Lower leg skin (tissue), 4 donors: ENCODE measurements around the gene SIPA1L2. TPM values are rescaled to one million over a fixed set of nuclear protein-coding genes. Genes with fewer than 3 reads are reported as not detected.

Experiments used
- DNase-seq, 2 donors: peaks; one replicate each; pipeline ENCODE4 v3.0.0-alpha.2; 2019; ENCODE audit warnings: low spot score in 2 of 2
- H3K4me3 ChIP-seq: fragments of 200-600 bp; sonication (generic); 2 replicates; pipeline ENCODE4 v1.5.1; 2017; ENCODE audit warnings: mild to moderate bottlenecking, low read depth; ENCODE audit not compliant: poor library complexity, severe bottlenecking
- POLR2A ChIP-seq, 2 donors: fragments of 450-650 bp; IDR thresholded peaks; one replicate each; pipeline ENCODE4 v1.6.1; 2016 to 2017; ENCODE audit warnings: antibody characterized with exemption in 2 of 2, mild to moderate bottlenecking in 1 of 2, moderate library complexity in 1 of 2
- WGBS, 2 donors: methylation state at CpG; one replicate each; pipeline ENCODE4 v1.1.5; 2018; 5-methylcytosine and 5-hydroxymethylcytosine counted together
- intact Hi-C: fragments of 100-400 bp; cut with DNase I; formaldehyde crosslinking; loops from one replicate; pipeline ENCODE4 v1.15.0; 2023; ENCODE audit warnings: low total_unique reads
- total RNA-seq, 4 donors: library from RNA; depleted of rRNA; stranded (reverse); fragments of >200 nt; gene quantifications; one replicate each; pipeline ENCODE4 v1.1.0, GENCODE V29; 2016
- TF ChIP-seq, protein P1 (sequence below), 3 donors: fragments of 450-650 bp; IDR thresholded peaks; one replicate each; pipeline ENCODE4 v1.5.1; 2016; ENCODE audit warnings: antibody characterized with exemption in 3 of 3, mild to moderate bottlenecking in 3 of 3, moderate library complexity in 2 of 3

SIPA1L2 gene
- total RNA-seq, 4 donors from 2014 or later = 8.9 to 22.6 (median 16.6) TPM

DNA sequence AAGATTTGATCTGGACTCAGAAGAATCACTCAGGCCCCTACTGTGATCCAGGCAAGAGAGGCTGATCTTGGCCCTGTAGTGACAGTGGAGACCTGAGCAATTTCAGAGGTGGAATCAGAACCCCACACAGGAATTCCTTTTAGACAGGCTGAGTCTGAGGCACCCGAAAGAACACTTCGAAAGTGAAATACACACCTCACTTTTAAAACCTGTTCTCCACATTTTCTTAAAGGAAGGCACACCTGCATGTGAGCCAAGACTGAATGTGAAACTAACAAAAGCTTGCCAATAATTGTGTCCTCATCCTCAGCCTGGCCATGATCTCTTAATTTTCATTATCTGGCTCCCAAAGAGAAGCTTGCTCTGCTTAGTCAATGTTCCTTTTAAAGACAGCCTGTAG, 32.2 kb downstream of the SIPA1L2 start:
- DNase-seq = no peak
- 53 to 54% methylated on average over 2 of the region's 2 CpGs for WGBS, 2 donors
- intact Hi-C loops = no loop called here
- TF ChIP-seq, protein P1, sequence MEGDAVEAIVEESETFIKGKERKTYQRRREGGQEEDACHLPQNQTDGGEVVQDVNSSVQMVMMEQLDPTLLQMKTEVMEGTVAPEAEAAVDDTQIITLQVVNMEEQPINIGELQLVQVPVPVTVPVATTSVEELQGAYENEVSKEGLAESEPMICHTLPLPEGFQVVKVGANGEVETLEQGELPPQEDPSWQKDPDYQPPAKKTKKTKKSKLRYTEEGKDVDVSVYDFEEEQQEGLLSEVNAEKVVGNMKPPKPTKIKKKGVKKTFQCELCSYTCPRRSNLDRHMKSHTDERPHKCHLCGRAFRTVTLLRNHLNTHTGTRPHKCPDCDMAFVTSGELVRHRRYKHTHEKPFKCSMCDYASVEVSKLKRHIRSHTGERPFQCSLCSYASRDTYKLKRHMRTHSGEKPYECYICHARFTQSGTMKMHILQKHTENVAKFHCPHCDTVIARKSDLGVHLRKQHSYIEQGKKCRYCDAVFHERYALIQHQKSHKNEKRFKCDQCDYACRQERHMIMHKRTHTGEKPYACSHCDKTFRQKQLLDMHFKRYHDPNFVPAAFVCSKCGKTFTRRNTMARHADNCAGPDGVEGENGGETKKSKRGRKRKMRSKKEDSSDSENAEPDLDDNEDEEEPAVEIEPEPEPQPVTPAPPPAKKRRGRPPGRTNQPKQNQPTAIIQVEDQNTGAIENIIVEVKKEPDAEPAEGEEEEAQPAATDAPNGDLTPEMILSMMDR (IDR thresholded peaks at IDR 0.05) = no peak
- no peak for TF ChIP-seq POLR2A (IDR thresholded peaks at IDR 0.05)
- no peak overlapping the region for H3K4me3 ChIP-seq

DNA sequence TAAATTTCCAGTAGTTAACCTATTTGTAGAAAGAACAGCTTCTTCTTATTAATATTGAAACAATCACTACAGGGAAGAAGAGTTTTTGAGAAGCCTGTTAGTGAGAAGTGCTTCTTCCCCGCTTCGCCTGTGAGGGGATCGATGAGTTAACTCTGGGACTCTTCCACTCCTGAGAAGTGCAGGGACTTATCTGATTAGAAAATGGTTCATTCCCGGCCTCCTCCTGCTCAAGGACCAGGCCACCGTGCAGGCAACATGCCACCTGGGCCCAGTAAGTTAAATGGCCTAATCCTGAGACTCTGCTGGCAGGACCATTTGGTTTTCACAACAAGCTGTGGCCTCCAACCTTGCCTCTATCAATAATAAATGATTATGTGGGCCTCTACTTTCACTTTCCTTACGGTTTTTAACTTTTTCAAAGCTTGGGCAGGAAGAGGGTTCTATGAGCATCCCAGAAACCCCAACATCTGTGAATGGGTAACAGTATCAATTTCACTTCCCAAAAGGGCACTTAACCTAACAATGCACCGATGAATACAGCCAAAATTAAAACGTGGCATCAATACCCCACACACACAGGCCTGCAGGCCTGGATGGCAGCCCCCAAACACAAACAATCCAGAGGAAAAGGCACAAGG, 33.1 kb downstream of the SIPA1L2 start:
- WGBS, 2 donors = 68 to 71% methylated on average over 8 of the region's 8 CpGs
- no peak overlapping the region for H3K4me3 ChIP-seq
- DNase-seq = no peak
- TF ChIP-seq, protein P1 (IDR thresholded peaks at IDR 0.05) = no peak
- no peak for TF ChIP-seq POLR2A (IDR thresholded peaks at IDR 0.05)
- intact Hi-C loops = no loop called here

DNA sequence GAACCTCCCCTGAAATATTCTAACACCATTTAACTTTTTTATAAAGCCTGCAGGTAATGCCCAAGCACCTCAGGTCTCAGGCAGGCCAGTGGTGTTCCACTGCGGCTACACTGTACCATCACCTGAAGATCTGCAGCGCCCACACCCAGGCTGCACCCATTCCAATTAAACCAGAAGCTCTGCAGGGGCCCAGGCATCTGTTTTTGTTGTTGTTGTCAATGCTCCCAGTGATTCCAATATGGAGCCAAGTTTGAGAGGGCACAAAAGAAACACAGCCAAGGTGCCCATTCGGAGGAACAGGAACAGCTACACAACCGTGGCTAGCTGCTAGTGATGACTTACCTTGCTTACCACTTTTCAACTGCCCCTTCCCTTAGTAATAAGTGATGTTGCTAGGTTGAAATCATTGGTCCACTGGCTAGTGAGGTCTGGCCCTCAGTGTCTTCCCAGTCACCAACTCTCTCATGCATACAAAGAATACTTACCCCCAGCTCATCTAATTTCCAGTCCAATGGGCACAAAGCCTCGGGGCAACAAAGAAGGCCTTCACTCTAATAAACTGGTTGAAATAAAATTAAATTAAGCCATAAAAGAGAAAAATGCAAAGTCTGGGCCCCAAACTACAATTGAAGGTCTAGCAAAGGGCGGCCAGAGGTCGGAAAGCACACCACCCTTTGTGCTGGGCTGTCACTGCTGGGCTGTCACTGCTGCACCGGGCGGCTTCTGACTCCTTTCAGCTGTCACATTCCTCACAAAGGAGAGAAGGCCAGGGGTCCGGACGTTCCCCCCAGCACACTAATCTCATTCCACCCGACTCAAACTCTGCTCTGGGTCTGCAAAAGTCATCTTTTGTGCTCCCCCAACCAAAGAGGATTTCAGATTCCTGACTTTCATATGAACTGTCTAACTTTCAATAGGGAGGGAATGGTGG, 34.9 kb downstream of the SIPA1L2 start:
- DNase-seq = no peak
- 90 to 92% methylated on average over 12 of the region's 12 CpGs for WGBS, 2 donors
- intact Hi-C loops = no loop called here
- TF ChIP-seq, protein P1 (IDR thresholded peaks at IDR 0.05) = no peak
- no peak for TF ChIP-seq POLR2A (IDR thresholded peaks at IDR 0.05)
- no peak overlapping the region for H3K4me3 ChIP-seq

DNA sequence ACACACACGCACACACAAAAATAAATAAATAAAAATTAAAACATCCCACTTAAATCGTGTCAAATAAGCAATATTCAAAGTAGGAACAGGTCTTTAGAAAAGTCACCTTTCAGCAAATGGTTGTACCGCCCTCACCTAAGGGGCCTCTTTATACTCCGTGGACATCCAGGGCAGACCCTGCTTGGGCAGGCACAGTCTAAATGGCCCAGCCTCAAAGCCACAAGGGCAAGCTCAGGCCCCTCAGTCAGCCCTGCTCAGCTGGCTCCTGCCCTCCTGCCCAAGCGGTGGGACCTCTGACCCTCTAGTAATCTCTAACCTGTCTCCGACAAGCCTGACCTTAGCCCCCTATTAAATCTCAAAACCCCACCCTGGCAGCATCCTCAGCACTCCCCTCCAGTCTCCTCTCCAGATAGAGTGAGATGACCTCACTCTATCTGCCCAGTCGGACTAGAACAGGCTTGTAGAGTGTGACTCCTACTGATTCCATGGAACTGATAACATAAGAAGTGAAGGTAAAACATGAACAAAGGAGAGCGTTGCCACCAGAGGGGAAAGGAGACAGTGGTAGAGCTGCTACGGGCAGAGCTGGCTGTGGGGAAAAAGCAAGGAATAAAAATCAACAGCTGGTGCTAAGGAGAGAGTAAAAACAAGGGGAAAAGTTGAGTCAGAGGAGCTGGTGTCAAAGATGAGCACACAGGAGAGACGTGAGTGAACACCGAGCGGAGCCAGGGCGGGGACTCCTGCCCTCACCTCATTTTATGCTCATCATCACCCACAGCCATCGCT, 36.0 kb downstream of the SIPA1L2 start:
- WGBS, 2 donors = 60 to 65% methylated on average over 14 of the region's 14 CpGs
- H3K4me3 ChIP-seq = no peak overlapping the region
- intact Hi-C loops = no loop called here
- no peak for DNase-seq
- TF ChIP-seq POLR2A (IDR thresholded peaks at IDR 0.05) = no peak
- TF ChIP-seq, protein P1 (IDR thresholded peaks at IDR 0.05) = no peak

DNA sequence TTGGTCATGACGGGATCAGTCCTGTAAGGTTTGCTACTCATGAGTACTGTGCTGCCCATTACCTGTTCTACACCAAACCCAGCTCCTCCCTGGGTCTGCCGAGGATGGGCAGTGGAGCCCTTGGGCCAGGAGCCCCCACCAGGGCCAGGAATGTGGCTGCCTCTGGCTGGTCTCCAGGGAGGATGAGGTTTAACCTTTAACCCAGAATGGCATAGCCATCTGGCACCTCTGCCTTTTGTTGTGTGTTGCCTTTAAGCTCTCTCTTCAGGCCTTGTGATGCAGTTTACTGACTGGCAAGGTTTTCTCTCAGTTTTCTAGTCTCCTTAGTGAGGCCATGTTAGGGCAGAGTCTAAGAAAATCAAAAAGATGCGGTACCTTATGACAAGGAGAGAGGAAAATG, 38.6 kb downstream of the SIPA1L2 start:
- intact Hi-C loops = no loop called here
- 93% methylated on average over 3 of the region's 3 CpGs for WGBS, 2 donors
- TF ChIP-seq, protein P1 (IDR thresholded peaks at IDR 0.05) = no peak
- no peak for TF ChIP-seq POLR2A (IDR thresholded peaks at IDR 0.05)
- H3K4me3 ChIP-seq = no peak overlapping the region
- no peak for DNase-seq
